AML-193 (cell line): Measurements from ENCODE around the gene SASH3.

Experiments used
- DNase-seq, 2 experiments: peaks; one replicate each; lab custom pipeline; 2025; lab: John Stamatoyannopoulos, UW

The SASH3 gene

GRCh38 chrX:129783291-129783713 is 3.6 kb downstream of the SASH3 start:
- DNase-seq: no peak

- no peak for DNase-seq
Observed at GRCh38 chrX:129784371-129784770, 4.6 kb downstream of the SASH3 start.

GRCh38 chrX:129785160-129785947 is 5.6 kb downstream of the SASH3 start:
- DNase-seq: no peak

GRCh38 chrX:129786210-129786651 is 6.5 kb downstream of the SASH3 start:
- DNase-seq: no peak

- DNase-seq: no peak
Observed at GRCh38 chrX:129787336-129788055, 7.7 kb downstream of the SASH3 start.

GRCh38 chrX:129788527-129788926 is 8.8 kb downstream of the SASH3 start:
- no peak for DNase-seq

GRCh38 chrX:129790146-129790545 is 10.4 kb downstream of the SASH3 start:
- no peak for DNase-seq

GRCh38 chrX:129790808-129791207 is 11.1 kb downstream of the SASH3 start:
- no peak for DNase-seq

GRCh38 chrX:129791336-129791735 is 11.6 kb downstream of the SASH3 start:
- DNase-seq: no peak

GRCh38 chrX:129791961-129792570 is 12.3 kb downstream of the SASH3 start:
- no peak for DNase-seq

- DNase-seq: no peak
Observed at GRCh38 chrX:129792586-129793291, 13.0 kb downstream of the SASH3 start.

- DNase-seq: no peak
Observed at GRCh38 chrX:129793604-129794191, 13.9 kb downstream of the SASH3 start.

- DNase-seq: no peak
Observed at GRCh38 chrX:129795584-129795983, 15.8 kb downstream of the SASH3 start.

- DNase-seq: no peak
Observed at GRCh38 chrX:129797251-129797906, 17.6 kb downstream of the SASH3 start.

GRCh38 chrX:129798456-129798855 is 18.7 kb downstream of the SASH3 start:
- no peak for DNase-seq

- no peak for DNase-seq
Observed at GRCh38 chrX:129798888-129799287, 19.1 kb downstream of the SASH3 start.

- DNase-seq: no peak
Observed at GRCh38 chrX:129800186-129800585, 20.4 kb downstream of the SASH3 start.

GRCh38 chrX:129802863-129803262 is 23.1 kb downstream of the SASH3 start:
- no peak for DNase-seq

- no peak for DNase-seq
Observed at GRCh38 chrX:129804806-129805205, 25.1 kb downstream of the SASH3 start.

- peak in 1 of 2 experiments; percentile 14 for DNase-seq
Observed at GRCh38 chrX:129808158-129808828, 28.5 kb downstream of the SASH3 start.
